ENCODE data around the gene SLC16A14.
A peak's percentile ranks its signal among the peaks of the same experiment; 100 is the strongest.

SLC16A14 gene

DNA sequence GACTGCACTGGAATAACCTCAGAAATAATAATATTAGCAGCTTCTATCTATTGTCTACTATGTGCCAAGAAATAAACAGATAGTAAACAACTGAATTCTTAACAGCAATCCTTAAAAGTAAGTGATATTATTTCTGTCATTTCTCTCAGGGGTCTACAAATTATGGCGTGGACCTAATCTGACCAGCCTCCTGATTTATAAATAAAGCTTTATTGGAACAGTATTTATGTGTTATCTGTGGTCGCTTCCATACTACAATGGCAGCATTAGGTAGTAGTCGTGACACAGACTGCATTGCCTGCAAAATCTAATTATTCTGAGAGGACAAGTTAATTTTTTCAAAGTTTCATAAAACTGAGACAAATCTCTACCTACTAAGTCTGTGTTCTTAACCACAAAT is 49.0 kb downstream of the SLC16A14 start:
- no peak for DNase-seq

- DNase-seq, result no peak
These were observed 50.6 kb downstream of the SLC16A14 start for GRCh38 chr2:230018153-230018552.

- no peak for DNase-seq
These were observed 51.9 kb downstream of the SLC16A14 start for GRCh38 chr2:230016844-230017243.

DNA sequence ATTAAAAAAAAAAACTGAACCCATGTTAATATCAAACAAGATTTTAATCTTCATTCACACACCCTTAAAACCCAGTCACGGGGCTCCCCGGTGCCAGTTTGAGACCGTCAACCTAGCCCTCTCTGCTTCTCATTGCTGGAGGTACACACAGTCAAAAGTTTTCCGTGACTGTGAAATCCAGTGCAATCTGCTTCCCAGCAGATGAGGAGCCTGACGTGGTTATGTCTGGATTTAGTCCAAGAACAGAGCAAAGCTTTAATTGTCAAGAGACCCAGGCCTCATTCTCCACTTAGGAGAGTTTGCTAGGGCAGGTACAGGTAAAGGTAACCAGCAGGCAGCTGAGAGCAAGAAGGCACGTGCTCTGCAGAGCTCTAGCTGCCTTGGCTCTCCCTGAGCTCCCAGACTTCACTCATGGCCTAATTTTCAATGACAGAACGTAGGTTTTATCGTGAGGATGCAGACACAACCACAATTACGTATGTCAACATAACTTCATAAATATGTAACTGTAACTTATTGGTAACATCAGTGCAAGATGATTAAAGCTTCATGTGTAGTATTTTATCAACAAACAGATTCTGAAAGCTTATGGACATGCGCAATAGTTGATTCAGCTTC is 56.3 kb downstream of the SLC16A14 start:
- DNase-seq, result no peak

GRCh38 chr2:230011617-230012016 is 57.1 kb downstream of the SLC16A14 start:
- DNase-seq, result no peak

- no peak for DNase-seq
These were observed 58.2 kb downstream of the SLC16A14 start for GRCh38 chr2:230010501-230010900.

GRCh38 chr2:230008708-230009066 is 60.0 kb downstream of the SLC16A14 start:
- no peak for DNase-seq

- DNase-seq, result peak; percentile 85
These were observed 60.6 kb downstream of the SLC16A14 start for GRCh38 chr2:230007931-230008707.

DNA sequence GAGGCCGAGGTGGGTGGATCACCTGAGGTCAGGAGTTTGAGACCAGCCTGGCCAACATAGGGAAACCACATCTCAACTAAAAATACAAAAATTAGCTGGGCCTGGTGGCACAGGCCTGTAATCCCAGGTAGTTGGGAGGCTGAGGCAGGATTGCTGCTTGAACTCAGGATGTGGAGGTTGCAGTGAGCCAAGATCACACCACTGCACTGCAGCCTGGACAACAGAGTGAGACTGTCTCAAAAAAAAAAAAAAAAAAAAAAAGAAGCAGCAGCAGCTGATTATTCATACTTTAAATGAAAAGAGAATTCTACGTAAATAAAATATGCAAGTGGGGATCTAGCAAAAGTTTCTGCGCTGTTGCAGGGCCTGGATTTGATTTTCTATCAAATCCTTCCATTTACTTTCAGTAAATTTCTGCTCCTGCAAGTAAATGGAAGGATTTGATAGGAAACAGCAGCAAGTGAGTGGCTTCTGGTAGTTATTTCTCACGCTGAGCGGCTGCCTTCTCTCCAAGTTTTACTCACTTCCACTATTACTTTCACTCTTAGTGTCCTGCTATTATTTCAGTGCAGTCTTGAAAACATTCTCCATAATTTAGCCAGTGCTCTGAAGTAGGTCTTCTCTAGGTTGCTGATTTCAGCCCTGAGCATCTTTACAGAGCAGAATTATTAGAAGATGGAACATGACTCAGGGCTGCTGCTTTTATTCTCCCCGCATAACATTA is 68.4 kb downstream of the SLC16A14 start:
- no peak for DNase-seq

- no peak for DNase-seq
These were observed 71.2 kb downstream of the SLC16A14 start for GRCh38 chr2:229997565-229997964.

GRCh38 chr2:229996320-229996719 is 72.4 kb downstream of the SLC16A14 start:
- DNase-seq, result no peak

DNA sequence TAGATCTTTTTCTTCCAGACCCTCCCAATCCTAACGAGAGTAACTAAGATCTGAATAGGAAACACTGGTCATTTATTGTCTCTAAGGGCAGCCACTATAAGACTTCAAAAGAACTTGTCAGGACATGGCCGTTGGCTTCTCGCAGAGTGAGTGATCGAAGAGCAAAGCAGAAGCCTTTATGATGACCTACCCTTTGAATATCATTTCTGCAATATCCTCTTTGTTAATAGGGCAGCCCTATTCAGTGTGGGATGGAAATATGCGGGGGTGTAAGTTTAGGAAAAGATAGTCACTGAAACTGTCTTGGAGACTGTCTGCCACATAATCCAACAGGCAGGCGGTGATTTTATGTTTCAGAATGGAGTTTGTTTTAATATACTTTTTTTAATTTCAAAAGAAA is 75.5 kb downstream of the SLC16A14 start:
- no peak for DNase-seq

All from activated naive CD4-positive, alpha-beta T cell treated with anti-CD3 and anti-CD28 coated beads, Interleukin-2, amount 50 U/mL, for 16 hours (primary cell).